ENCODE data around the gene TENM4.

Gene TENM4

DNA sequence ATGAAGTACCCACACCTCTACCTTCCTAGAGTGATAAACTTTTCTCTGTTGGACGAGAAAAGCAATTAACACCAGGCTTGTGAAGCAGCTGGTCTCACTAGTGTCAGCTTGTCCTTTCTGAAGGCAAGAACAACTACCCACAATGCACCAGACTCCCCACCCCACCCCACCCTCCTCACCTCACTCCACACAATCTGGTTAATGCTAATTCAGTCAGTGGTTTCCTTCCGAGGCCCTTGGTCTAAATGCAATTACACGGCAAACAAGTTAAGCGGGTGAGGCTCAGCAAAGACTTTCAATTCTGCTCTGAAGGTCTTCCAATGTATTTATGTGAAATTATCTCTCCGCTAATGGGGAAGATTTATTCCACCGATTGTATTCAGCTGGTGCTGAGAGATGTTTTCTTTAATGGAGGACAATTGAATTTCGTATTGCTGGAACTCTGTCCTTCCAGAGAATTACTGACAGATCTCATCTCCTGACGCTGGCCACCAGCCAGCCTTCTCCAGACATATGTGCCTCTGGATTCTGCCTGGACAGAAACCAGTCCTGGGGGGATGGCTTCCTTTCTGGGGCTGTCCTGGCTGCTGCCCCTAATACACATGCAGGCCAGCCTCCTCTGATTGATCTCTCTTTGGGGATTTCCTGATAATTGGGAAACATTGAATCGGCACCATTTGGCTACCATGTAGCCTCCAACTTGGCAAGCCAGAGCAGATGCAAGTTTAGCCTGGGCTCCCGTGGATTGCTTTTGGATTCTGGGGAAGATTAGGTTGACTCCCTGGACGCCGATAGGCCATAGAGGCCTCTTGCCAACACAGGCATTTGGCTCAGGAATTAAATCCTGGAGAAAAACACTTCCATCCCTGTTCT, 700.4 kb downstream of the TENM4 start:
- no peaks in the 10 kb centered on the region for H3K36me3 ChIP-seq (ENCODE audit: insufficient read depth, low read length)
- H2AFZ ChIP-seq (ENCODE audit: low read length, unreplicated experiment), result no peak overlapping the region
- no peaks in the 10 kb centered on the region for H3K4me1 ChIP-seq (ENCODE audit: control insufficient read depth, insufficient read depth, low read length, unreplicated experiment)
- no peaks in the 10 kb centered on the region for H3K79me2 ChIP-seq (ENCODE audit: control insufficient read depth, insufficient read depth, low read length, unreplicated experiment)
- H3K4me3 ChIP-seq (ENCODE audit: low read depth, low read length), result no peak overlapping the region
- H3K27ac ChIP-seq (ENCODE audit: low read depth, low read length), result no peak overlapping the region
- H3K27me3 ChIP-seq (ENCODE audit: insufficient read depth, low read length), result no peaks in the 10 kb centered on the region

GRCh38 chr11:78737891-78738290, 702.9 kb downstream of the TENM4 start:
- H2AFZ ChIP-seq (ENCODE audit: low read length, unreplicated experiment), result no peak overlapping the region
- H3K27me3 ChIP-seq (ENCODE audit: insufficient read depth, low read length), result no peaks in the 10 kb centered on the region
- no peak overlapping the region for H3K27ac ChIP-seq (ENCODE audit: low read depth, low read length)
- H3K36me3 ChIP-seq (ENCODE audit: insufficient read depth, low read length), result no peaks in the 10 kb centered on the region
- H3K79me2 ChIP-seq (ENCODE audit: control insufficient read depth, insufficient read depth, low read length, unreplicated experiment), result no peaks in the 10 kb centered on the region
- H3K4me3 ChIP-seq (ENCODE audit: low read depth, low read length), result no peak overlapping the region
- H3K4me1 ChIP-seq (ENCODE audit: control insufficient read depth, insufficient read depth, low read length, unreplicated experiment), result no peaks in the 10 kb centered on the region

GRCh38 chr11:78737301-78737700, 703.5 kb downstream of the TENM4 start:
- Histone ChIP-seq H2AFZ (ENCODE audit: low read length, unreplicated experiment) (no peak overlapping the region), H3K4me1 (ENCODE audit: control insufficient read depth, insufficient read depth, low read length, unreplicated experiment) (no peaks in the 10 kb centered on the region), H3K27me3 (ENCODE audit: insufficient read depth, low read length) (no peaks in the 10 kb centered on the region), H3K79me2 (ENCODE audit: control insufficient read depth, insufficient read depth, low read length, unreplicated experiment) (no peaks in the 10 kb centered on the region), H3K36me3 (ENCODE audit: insufficient read depth, low read length) (no peaks in the 10 kb centered on the region), H3K27ac (ENCODE audit: low read depth, low read length) (no peak overlapping the region), H3K4me3 (ENCODE audit: low read depth, low read length) (no peak overlapping the region)

DNA sequence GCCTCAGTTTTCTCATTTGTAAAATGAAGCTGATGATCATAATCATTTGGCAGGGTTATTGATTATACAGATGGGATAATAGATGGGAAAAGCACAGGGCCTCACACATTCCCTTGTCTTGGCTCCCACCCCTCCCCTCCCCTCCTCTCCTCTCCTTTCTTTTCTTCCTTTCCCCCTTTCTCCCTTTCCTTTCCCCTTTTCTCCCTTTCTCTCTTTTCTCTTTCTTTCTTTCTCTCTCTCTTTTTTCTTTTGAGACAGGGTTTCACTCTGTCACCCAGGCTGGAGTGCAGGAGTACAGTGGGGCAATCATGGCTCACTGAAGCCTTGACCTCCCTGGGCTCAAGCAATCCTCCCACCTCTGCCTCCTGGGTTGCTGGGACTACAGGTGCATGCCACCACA, 705.1 kb downstream of the TENM4 start:
- Histone ChIP-seq H2AFZ (ENCODE audit: low read length, unreplicated experiment) (no peak overlapping the region), H3K4me1 (ENCODE audit: control insufficient read depth, insufficient read depth, low read length, unreplicated experiment) (no peaks in the 10 kb centered on the region), H3K27me3 (ENCODE audit: insufficient read depth, low read length) (no peaks in the 10 kb centered on the region), H3K27ac (ENCODE audit: low read depth, low read length) (no peak overlapping the region), H3K4me3 (ENCODE audit: low read depth, low read length) (no peak overlapping the region), H3K79me2 (ENCODE audit: control insufficient read depth, insufficient read depth, low read length, unreplicated experiment) (no peaks in the 10 kb centered on the region), H3K36me3 (ENCODE audit: insufficient read depth, low read length) (no peaks in the 10 kb centered on the region)

- H3K27me3 ChIP-seq (ENCODE audit: insufficient read depth, low read length), result no peaks in the 10 kb centered on the region
- H3K4me1 ChIP-seq (ENCODE audit: control insufficient read depth, insufficient read depth, low read length, unreplicated experiment), result no peaks in the 10 kb centered on the region
- no peak overlapping the region for H2AFZ ChIP-seq (ENCODE audit: low read length, unreplicated experiment)
- H3K36me3 ChIP-seq (ENCODE audit: insufficient read depth, low read length), result no peaks in the 10 kb centered on the region
- H3K79me2 ChIP-seq (ENCODE audit: control insufficient read depth, insufficient read depth, low read length, unreplicated experiment), result no peaks in the 10 kb centered on the region
- H3K4me3 ChIP-seq (ENCODE audit: low read depth, low read length), result no peak overlapping the region
- H3K27ac ChIP-seq (ENCODE audit: low read depth, low read length), result no peak overlapping the region
These were observed 707.8 kb downstream of the TENM4 start for GRCh38 chr11:78733031-78733430.

DNA sequence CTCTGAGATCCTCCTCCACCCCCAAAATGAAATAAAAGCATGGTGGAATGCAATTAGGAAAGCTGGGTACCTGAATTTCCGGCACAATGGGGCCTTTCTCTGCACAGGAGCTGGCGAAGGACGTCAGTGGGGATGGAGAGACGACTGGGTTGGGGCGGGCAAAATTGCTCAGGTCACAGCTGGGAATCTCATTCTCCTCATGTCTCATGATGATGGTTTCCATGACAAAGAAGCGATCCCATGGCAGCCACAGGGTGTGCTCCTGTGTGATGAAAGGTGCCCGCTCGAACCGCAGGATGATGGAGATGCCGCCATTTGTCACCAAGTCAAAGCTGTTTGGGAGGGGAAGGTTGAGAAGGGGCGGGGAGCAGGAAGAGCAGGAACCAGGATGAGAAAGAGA, 708.6 kb downstream of the TENM4 start:
- Histone ChIP-seq H3K27me3 (ENCODE audit: insufficient read depth, low read length) (no peaks in the 10 kb centered on the region), H3K79me2 (ENCODE audit: control insufficient read depth, insufficient read depth, low read length, unreplicated experiment) (no peaks in the 10 kb centered on the region), H2AFZ (ENCODE audit: low read length, unreplicated experiment) (no peak overlapping the region), H3K4me3 (ENCODE audit: low read depth, low read length) (no peak overlapping the region), H3K36me3 (ENCODE audit: insufficient read depth, low read length) (no peaks in the 10 kb centered on the region), H3K27ac (ENCODE audit: low read depth, low read length) (no peak overlapping the region), H3K4me1 (ENCODE audit: control insufficient read depth, insufficient read depth, low read length, unreplicated experiment) (no peaks in the 10 kb centered on the region)

DNA sequence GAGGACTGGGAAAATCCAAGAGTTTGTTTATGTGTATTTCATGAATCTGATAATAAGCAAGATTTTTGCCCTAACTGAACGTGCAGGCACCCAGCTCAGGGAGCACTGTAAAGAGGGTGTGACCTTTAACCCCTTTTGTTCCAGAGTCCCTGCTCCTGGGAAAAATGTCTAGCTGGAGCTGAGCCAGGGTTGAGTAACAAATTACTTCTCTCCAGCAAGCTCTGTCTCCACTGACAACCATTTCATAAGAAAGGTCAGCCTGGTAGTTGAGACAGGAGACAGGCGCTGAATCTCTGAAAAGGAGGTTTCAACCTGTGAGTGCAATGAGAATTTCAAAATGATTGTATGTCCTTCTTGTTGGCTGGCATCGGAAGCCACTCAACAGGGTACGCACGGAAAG, 709.8 kb downstream of the TENM4 start:
- H3K27ac ChIP-seq (ENCODE audit: low read depth, low read length), result no peak overlapping the region
- no peaks in the 10 kb centered on the region for H3K79me2 ChIP-seq (ENCODE audit: control insufficient read depth, insufficient read depth, low read length, unreplicated experiment)
- no peaks in the 10 kb centered on the region for H3K36me3 ChIP-seq (ENCODE audit: insufficient read depth, low read length)
- H3K27me3 ChIP-seq (ENCODE audit: insufficient read depth, low read length), result no peaks in the 10 kb centered on the region
- no peak overlapping the region for H3K4me3 ChIP-seq (ENCODE audit: low read depth, low read length)
- H3K4me1 ChIP-seq (ENCODE audit: control insufficient read depth, insufficient read depth, low read length, unreplicated experiment), result no peaks in the 10 kb centered on the region
- H2AFZ ChIP-seq (ENCODE audit: low read length, unreplicated experiment), result no peak overlapping the region

DNA sequence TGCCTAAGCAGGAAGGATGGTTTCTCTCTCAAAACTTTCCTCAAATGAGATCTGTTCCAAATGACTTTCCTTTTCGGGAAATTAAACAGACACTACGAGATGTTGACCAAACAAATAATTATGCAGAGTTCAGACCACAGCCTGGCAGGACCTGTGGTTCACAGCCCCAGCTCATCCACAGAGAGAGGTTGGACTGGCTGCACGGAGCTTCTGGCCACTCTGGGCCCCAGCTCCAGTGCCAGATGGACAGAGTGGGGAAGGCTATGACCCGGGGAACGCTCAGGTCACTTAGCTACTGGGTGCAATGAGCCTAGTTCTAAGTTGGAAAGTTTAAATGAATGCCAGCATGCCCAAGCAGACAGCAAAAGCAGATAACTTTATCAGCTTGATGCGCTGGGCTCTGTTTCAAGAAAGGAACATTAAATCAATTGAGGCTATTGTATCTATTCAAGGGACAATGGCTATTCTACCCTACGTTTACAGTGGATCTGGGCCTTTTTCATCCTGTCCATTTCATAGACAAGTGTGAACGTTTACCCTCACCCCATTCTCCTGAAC, 710.5 kb downstream of the TENM4 start:
- H2AFZ ChIP-seq (ENCODE audit: low read length, unreplicated experiment), result no peak overlapping the region
- H3K79me2 ChIP-seq (ENCODE audit: control insufficient read depth, insufficient read depth, low read length, unreplicated experiment), result no peaks in the 10 kb centered on the region
- no peaks in the 10 kb centered on the region for H3K36me3 ChIP-seq (ENCODE audit: insufficient read depth, low read length)
- H3K4me3 ChIP-seq (ENCODE audit: low read depth, low read length), result no peak overlapping the region
- no peak overlapping the region for H3K27ac ChIP-seq (ENCODE audit: low read depth, low read length)
- H3K27me3 ChIP-seq (ENCODE audit: insufficient read depth, low read length), result no peaks in the 10 kb centered on the region
- no peaks in the 10 kb centered on the region for H3K4me1 ChIP-seq (ENCODE audit: control insufficient read depth, insufficient read depth, low read length, unreplicated experiment)

DNA sequence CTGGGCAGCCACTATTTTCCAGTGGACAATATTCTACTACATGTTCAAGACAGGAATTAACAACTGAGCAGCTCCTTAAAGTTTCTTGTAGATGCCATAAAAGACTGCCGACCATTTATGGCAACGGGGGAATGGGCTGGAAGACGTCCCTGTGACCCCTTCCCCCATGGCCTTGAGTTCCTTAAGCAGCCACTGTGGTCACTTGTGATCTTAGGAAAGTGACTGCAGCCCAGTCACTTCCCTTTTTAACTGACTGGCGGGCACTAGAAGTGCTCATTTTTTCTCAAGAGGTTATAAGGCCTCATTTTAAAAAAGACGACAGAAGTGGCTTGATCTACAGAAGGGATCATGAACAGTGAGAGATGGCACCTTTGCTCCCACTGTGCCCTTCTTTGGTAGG, 713.0 kb downstream of the TENM4 start:
- H3K79me2 ChIP-seq (ENCODE audit: control insufficient read depth, insufficient read depth, low read length, unreplicated experiment), result no peaks in the 10 kb centered on the region
- 0 out of 2 replicates have a peak, but pooled peaks cover 11% of the 10 kb centered on the region for H3K27me3 ChIP-seq (ENCODE audit: insufficient read depth, low read length)
- H3K27ac ChIP-seq (ENCODE audit: low read depth, low read length), result no peak overlapping the region
- H3K36me3 ChIP-seq (ENCODE audit: insufficient read depth, low read length), result no peaks in the 10 kb centered on the region
- no peak overlapping the region for H2AFZ ChIP-seq (ENCODE audit: low read length, unreplicated experiment)
- H3K4me1 ChIP-seq (ENCODE audit: control insufficient read depth, insufficient read depth, low read length, unreplicated experiment), result no peaks in the 10 kb centered on the region
- H3K4me3 ChIP-seq (ENCODE audit: low read depth, low read length), result no peak overlapping the region

GRCh38 chr11:78725200-78725599, 715.6 kb downstream of the TENM4 start:
- Histone ChIP-seq H3K27me3 (ENCODE audit: insufficient read depth, low read length) (0 out of 2 replicates have a peak, but pooled peaks cover 11% of the 10 kb centered on the region), H3K4me1 (ENCODE audit: control insufficient read depth, insufficient read depth, low read length, unreplicated experiment) (no peaks in the 10 kb centered on the region), H3K36me3 (ENCODE audit: insufficient read depth, low read length) (no peaks in the 10 kb centered on the region), H3K4me3 (ENCODE audit: low read depth, low read length) (no peak overlapping the region), H3K27ac (ENCODE audit: low read depth, low read length) (no peak overlapping the region), H2AFZ (ENCODE audit: low read length, unreplicated experiment) (no peak overlapping the region), H3K79me2 (ENCODE audit: control insufficient read depth, insufficient read depth, low read length, unreplicated experiment) (no peaks in the 10 kb centered on the region)

DNA sequence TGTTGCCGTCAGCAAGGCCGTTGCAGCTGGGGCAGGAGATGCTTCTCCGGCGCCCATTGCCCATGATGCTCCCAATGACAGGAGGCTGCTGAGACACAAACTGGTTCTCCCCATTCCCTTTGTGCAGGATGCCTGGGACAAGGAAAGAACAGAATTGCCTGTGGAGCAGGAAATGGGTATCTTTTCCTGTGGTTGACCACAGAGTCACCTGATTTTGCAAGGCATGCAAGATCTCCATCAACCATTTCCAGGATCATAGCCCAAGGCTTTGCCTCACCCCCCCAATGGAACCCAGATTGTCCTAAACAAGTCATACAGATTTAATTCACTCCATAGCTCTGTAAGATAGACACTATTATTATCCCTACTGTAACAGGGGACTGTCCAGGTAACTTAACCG, 718.0 kb downstream of the TENM4 start:
- Histone ChIP-seq H3K27ac (ENCODE audit: low read depth, low read length) (no peak overlapping the region), H3K4me1 (ENCODE audit: control insufficient read depth, insufficient read depth, low read length, unreplicated experiment) (no peaks in the 10 kb centered on the region), H3K27me3 (ENCODE audit: insufficient read depth, low read length) (0 out of 2 replicates have a peak, but pooled peaks cover 11% of the 10 kb centered on the region), H2AFZ (ENCODE audit: low read length, unreplicated experiment) (no peak overlapping the region), H3K79me2 (ENCODE audit: control insufficient read depth, insufficient read depth, low read length, unreplicated experiment) (no peaks in the 10 kb centered on the region), H3K4me3 (ENCODE audit: low read depth, low read length) (no peak overlapping the region), H3K36me3 (ENCODE audit: insufficient read depth, low read length) (no peaks in the 10 kb centered on the region)
